K562 (cell line): ENCODE measurements around the gene RGS17. TPM values are rescaled to one million over a fixed set of nuclear protein-coding genes. Genes with fewer than 3 reads are reported as not detected.

Experiments
- ARHGAP35 ChIP-seq: fragments of 450-650 bp; IDR thresholded peaks from 2 replicates; pipeline ENCODE4 v1.6.1; 2018; ENCODE audit not compliant: partially characterized antibody
- CCNT2 ChIP-seq: IDR thresholded peaks from 2 replicates; pipeline ENCODE4 v1.6.1; 2011; ENCODE audit warnings: borderline replicate concordance, low read depth, mild to moderate bottlenecking, moderate library complexity, mixed read lengths, low read length; ENCODE audit not compliant: insufficient read length; ENCODE audit errors: extremely low read depth
- CEBPB ChIP-seq: fragments of 450-650 bp; IDR thresholded peaks from 2 replicates; pipeline ENCODE4 v1.6.1; 2016; ENCODE audit warnings: missing genetic modification characterization, missing compliant biosample characterization
- CEBPG ChIP-seq, 3 experiments: fragments of 200-800 bp in 1 of 3; sonication (Bioruptor generic) in 1 of 3; sonication (generic) in 1 of 3; formaldehyde crosslinking in 1 of 3; IDR thresholded peaks in 2 of 3; conservative IDR thresholded peaks in 1 of 3; 2 replicates each; pipeline versions ENCODE4 v1.6.1 to v1.8.0; 2016 to 2022; ENCODE audit warnings: missing compliant biosample characterization in 2 of 3, missing genetic modification characterization in 2 of 3, mild to moderate bottlenecking in 1 of 3, missing genetic modification reagents in 1 of 3
- ELK1 ChIP-seq: sonication (generic); formaldehyde crosslinking; IDR thresholded peaks from 2 replicates; pipeline ENCODE4 v1.8.1; 2022; ENCODE audit warnings: missing genetic modification reagents
- ESRRA ChIP-seq: fragments of 450-650 bp; IDR thresholded peaks from 2 replicates; pipeline ENCODE4 v1.6.1; 2014; ENCODE audit warnings: low read depth, mild to moderate bottlenecking, moderate library complexity, borderline replicate concordance
- FOXK1 ChIP-seq: sonication (generic); formaldehyde crosslinking; IDR thresholded peaks from 2 replicates; pipeline ENCODE4 v1.8.0; 2022; ENCODE audit warnings: missing genetic modification reagents, mild to moderate bottlenecking, borderline replicate concordance
- KLF1 ChIP-seq: fragments of 450-650 bp; IDR thresholded peaks from 2 replicates; pipeline ENCODE4 v1.6.1; 2016; ENCODE audit warnings: missing genetic modification characterization, missing compliant biosample characterization
- KLF10 ChIP-seq: fragments of 250-450 bp; sonication (Bioruptor Pico); IDR thresholded peaks from 2 replicates; pipeline ENCODE4 v1.6.1; 2021; ENCODE audit warnings: matching md5 sums
- LCOR ChIP-seq: sonication (generic); formaldehyde crosslinking; IDR thresholded peaks from 2 replicates; pipeline ENCODE4 v1.8.0; 2022; ENCODE audit warnings: mild to moderate bottlenecking, missing genetic modification reagents
- PHF20 ChIP-seq: fragments of 450-650 bp; IDR thresholded peaks from 2 replicates; pipeline ENCODE4 v1.6.1; 2018; ENCODE audit not compliant: partially characterized antibody
- POU5F1 ChIP-seq: fragments of 150-350 bp; IDR thresholded peaks from 2 replicates; pipeline ENCODE4 v1.6.1; 2014; ENCODE audit warnings: borderline replicate concordance, low read length, low read depth, mild to moderate bottlenecking; ENCODE audit not compliant: partially characterized antibody
- PPARD ChIP-seq: fragments of 250-450 bp; sonication (Bioruptor Pico); IDR thresholded peaks from 2 replicates; pipeline ENCODE4 v1.8.0; 2022; ENCODE audit warnings: inconsistent platforms, mild to moderate bottlenecking, moderate library complexity
- RB1 ChIP-seq: fragments of 450-650 bp; IDR thresholded peaks from 2 replicates; pipeline ENCODE4 v1.6.1; 2017; ENCODE audit warnings: low read depth, mild to moderate bottlenecking
- RBM39 ChIP-seq: fragments of 200-400 bp; formaldehyde crosslinking; optimal IDR thresholded peaks from 2 replicates; pipeline ENCODE3; 2018; ENCODE audit warnings: low read depth, low read length
- SOX6 ChIP-seq: fragments of 450-650 bp; IDR thresholded peaks from 2 replicates; pipeline ENCODE4 v1.6.1; 2014; ENCODE audit warnings: mild to moderate bottlenecking
- SP2 ChIP-seq: IDR thresholded peaks from 2 replicates; pipeline ENCODE4 v1.6.1; 2011; ENCODE audit warnings: mild to moderate bottlenecking, low read depth, low read length, moderate library complexity; ENCODE audit not compliant: poor library complexity, severe bottlenecking; ENCODE audit errors: extremely low read depth
- TFE3 ChIP-seq: fragments of 450-650 bp; formaldehyde crosslinking; IDR thresholded peaks from 2 replicates; pipeline ENCODE4 v1.4.0; 2020; ENCODE audit warnings: mild to moderate bottlenecking, mixed read lengths
- ZBTB2 ChIP-seq: fragments of 450-650 bp; IDR thresholded peaks from 2 replicates; pipeline ENCODE4 v1.6.1; 2016; ENCODE audit warnings: antibody characterized with exemption
- ZNF512 ChIP-seq: IDR thresholded peaks from 2 replicates; pipeline ENCODE4 v1.6.1; 2016; ENCODE audit warnings: missing genetic modification characterization, missing compliant biosample characterization
- ZNF696 ChIP-seq: fragments of 250-450 bp; sonication (Bioruptor Pico); conservative IDR thresholded peaks from 2 replicates; pipeline ENCODE4 v1.4.0; 2020; ENCODE audit warnings: mild to moderate bottlenecking, moderate library complexity
- ZNF76 ChIP-seq: fragments of 250-450 bp; sonication (Bioruptor Pico); IDR thresholded peaks from 2 replicates; pipeline ENCODE4 v1.4.0; 2020; ENCODE audit warnings: mild to moderate bottlenecking, moderate library complexity, borderline replicate concordance
- polyA plus RNA-seq, 8 experiments: library from polyadenylated mRNA; depleted of rRNA in 4 of 8; stranded (reverse) in 5 of 8; unstranded in 3 of 8; fragments of >200 nt; fragmentation: Nextera tagmentation in 2 of 8; fragmentation: Illumina TruSeq in 1 of 8; extraction: Ambion mirVana in 2 of 8; extraction: Trizol in 1 of 8; gene quantifications; 2 replicates each; pipeline versions ENCODE4 v1.2.1 to v1.2.3, GENCODE V29; 2011 to 2014; ENCODE audit warnings: inconsistent platforms in 1 of 8, missing spikeins in 1 of 8
- total RNA-seq, 7 experiments: library from RNA; depleted of rRNA in 6 of 7; stranded (reverse); fragments of >200 nt in 6 of 7; fragmentation: Illumina TruSeq in 2 of 7; extraction: Trizol in 2 of 7; gene quantifications; 2 replicates each; pipeline versions ENCODE4 v1.2.1 to v1.2.3, GENCODE V29; 2011 to 2021; ENCODE audit warnings: low replicate concordance in 1 of 7

The RGS17 gene
- total and polyA plus RNA-seq, 9 of the 15 experiments (the other 6 are each of a cell fraction or from before 2014, with no cell fraction given) = 0.01 to 0.14 (median 0.08) TPM; not detected in 6

- peak; percentile 70 for TF ChIP-seq ESRRA
- TF ChIP-seq LCOR (CRISPR knock-in tag) = peak; percentile 69; the same call in 1 of the 2 replicates
- TF ChIP-seq PPARD (CRISPR knock-in tag) = no peak
- no peak for TF ChIP-seq RBM39
- TF ChIP-seq ZNF696 = no peak
- no peak; the same call in 1 of the 2 replicates for TF ChIP-seq ZBTB2
- TF ChIP-seq CEBPB (tag) = 0 out of 2 replicates have a peak, but pooled peaks have one; percentile 21
- peak; percentile 36; the same call in 1 of the 2 replicates for TF ChIP-seq SOX6
- peak; percentile 12 for TF ChIP-seq CCNT2
- TF ChIP-seq RB1 = peak; percentile 74; the same call in 1 of the 2 replicates
- no peak for TF ChIP-seq TFE3 (CRISPR knock-in tag)
- TF ChIP-seq ARHGAP35 = peak; percentile 83
- no peak for TF ChIP-seq KLF10 (CRISPR knock-in tag)
- TF ChIP-seq KLF1 (tag) = no peak
- no peak for TF ChIP-seq CEBPG (CRISPR knock-in tag; IDR thresholded peaks at IDR 0.05)
- TF ChIP-seq CEBPG (tag; conservative IDR thresholded peaks at IDR 0.05 in 1 of 2, IDR thresholded peaks at IDR 0.05 in 1 of 2) = no peak
- TF ChIP-seq FOXK1 (CRISPR knock-in tag) = no peak
- TF ChIP-seq PHF20 = no peak
- no peak for TF ChIP-seq ELK1
- no peak for TF ChIP-seq ZNF76 (CRISPR knock-in tag)
- TF ChIP-seq SP2 = no peak
- TF ChIP-seq ZNF512 (tag) = no peak
- no peak for TF ChIP-seq POU5F1
Observed at GRCh38 chr6:153002613-153003365, 128.3 kb downstream of the RGS17 start, which contains the start of gene MTRF1L (continued).
